HT1080 (cell line): ENCODE results near the gene FNDC5. TPM values are rescaled to one million over a fixed set of nuclear protein-coding genes. Genes with fewer than 3 reads are reported as not detected.
A peak's percentile ranks its signal among the peaks of the same experiment; 100 is the strongest.

ENCODE experiments used
- DNase-seq: peaks from one replicate; pipeline ENCODE4 v3.0.0-alpha.2; 2015; ENCODE audit warnings: low read depth
- total RNA-seq: library from RNA; depleted of rRNA; stranded (reverse); fragments of >200 nt; shearing (Covaris generic); gene quantifications from 2 replicates; pipeline ENCODE4 v1.2.3, GENCODE V29; 2014

The FNDC5 gene
- total RNA-seq, 1 experiment from 2014 or later, result 1.4 TPM

- DNase-seq, result no peak
These were observed 3.6 kb downstream of the FNDC5 start for GRCh38 chr1:32867151-32867550.

DNA sequence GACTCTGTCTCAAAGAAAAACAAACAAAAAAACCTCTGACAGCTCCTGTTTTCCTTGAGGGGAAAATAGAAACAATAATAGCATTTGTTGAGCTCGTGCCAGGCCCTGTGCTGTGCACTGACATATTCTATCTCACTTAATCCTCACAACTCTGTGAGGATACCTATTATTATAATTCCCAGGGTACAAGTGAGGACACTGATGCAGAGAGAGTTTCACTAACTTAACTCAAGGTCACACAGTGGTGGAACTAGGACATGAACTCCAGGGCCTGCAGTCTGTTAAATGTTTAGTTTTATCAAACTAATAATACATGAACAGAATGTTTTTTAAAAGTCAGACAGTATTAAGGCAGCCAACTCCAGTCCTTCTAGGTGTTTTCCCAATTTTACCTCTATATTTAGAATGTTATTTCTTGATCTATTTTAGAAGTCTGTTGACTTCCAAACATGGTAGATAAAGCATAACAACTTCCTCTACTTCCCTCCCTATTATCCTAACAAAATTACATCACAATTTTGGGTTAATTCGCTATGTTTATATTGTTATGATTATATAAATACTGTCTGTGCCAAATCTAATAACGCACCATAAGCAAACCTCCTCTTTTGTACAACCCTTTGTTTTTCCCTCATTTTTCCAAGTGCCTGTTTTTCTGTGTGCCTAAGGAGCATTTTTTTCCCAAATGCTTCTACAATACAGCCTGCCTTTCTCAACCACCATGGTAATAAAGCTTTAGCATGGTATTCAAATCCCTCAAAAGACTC is 4.9 kb downstream of the FNDC5 start:
- no peak for DNase-seq

DNA sequence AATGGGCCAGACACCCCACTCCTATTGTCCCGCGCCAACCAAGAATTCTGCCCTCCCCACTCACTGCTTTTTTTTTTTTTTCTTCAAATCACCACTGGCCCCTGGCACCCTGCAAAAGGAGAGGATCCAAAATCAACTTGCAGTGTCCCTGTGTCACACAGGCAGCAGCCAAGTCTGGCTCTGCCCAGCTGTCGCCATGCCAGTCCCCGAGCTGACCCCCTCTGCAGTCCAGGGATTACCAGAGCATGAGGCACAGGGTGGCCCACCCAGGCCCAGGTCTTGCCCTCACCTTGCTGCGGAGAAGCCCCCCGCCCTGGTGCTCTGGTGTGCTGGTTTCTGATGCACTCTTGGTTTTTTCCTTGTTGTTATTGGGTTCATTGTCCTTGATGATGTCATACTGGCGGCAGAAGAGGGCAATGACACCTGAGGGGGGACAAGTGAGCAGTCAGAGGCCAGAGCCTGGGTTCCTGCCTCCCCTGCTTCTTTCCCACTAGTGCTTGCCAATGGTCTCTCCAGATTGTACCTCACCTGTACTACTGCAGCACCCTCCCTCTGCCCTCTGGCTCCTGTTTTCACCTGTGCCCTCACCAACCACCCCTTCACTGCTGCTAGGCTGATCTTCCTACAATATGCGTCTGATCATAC is 6.2 kb downstream of the FNDC5 start:
- DNase-seq, result no peak

- DNase-seq, result no peak
These were observed 6.8 kb downstream of the FNDC5 start for GRCh38 chr1:32863881-32864245.

GRCh38 chr1:32863218-32863880 is 7.4 kb downstream of the FNDC5 start:
- DNase-seq, result no peak

DNA sequence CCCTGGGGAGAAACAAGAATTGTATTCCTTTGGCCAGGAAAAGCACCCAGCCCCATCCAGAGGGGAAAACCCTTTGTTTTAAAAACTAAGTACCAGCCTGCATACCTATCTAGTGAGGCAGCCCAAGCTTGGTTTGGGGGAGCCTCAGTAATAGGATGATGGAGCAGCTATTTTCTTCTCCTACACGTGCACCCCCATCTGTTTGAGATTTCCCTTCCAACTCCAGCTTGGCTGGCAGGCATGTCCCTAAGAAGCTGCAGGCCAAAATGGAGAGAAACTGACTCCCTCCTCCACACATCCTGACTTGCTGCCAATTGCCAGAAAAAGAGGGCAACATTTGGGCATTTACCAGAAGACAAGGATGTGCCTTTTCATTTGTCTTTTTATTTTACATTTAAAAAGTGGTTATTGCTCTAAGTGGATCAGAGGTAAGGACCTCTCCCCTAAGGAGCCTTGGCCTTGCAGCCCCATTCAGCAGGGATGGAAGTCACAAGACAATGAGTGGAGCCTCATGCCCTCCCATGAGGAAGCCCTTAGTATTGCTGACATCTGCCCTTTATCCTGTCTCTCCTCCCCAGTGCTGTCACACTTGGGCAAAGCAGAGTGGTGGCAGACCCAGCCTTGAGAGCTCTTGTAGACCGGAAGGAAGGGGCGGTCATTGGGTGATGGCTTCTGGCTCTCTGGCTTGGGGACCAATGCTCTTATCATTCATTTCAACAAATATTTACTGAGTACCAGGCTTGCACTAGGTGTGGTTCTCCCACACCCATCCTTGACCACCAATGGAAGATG is 8.6 kb downstream of the FNDC5 start:
- DNase-seq, result no peak

DNA sequence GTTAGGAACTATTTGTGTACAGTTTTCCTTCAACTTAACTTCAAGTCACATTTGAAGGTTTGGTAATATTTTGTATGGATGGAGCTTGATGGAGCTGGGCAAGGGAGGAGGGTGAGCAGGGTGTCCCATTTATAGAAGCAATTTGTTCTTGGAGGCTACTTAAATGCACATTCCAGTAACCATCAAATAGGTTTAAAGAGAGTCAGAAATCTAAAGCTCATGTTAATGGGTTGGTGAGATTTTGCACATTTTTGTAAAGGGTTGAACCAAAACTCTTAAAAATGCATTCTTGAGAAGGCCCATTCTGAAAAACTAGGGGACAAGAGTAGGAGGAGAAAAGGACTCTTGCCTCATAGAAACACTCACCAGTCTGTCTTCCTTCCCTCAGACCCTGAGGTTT is 10.1 kb downstream of the FNDC5 start:
- DNase-seq, result no peak

DNA sequence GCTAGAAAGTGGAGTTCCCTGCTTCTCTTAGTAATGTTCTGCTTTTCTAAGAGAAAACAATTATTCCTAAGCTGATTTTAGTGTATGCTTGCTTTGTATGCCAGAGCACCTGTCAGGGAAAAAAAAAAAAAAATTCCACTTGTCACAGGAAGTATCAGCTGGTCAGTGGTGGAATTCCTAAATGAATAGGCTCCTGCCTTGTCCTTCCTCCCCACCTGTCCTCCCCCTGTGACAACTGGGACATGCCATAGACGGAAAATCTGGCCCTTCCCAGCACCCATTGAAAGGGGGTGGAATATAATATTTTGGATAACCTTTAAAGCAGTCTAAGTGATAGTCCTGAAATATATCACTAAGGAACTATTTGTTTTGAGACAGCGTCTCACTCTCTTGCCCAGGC is 10.8 kb downstream of the FNDC5 start:
- DNase-seq, result no peak

GRCh38 chr1:32858791-32859190 is 11.9 kb downstream of the FNDC5 start:
- DNase-seq, result no peak

DNA sequence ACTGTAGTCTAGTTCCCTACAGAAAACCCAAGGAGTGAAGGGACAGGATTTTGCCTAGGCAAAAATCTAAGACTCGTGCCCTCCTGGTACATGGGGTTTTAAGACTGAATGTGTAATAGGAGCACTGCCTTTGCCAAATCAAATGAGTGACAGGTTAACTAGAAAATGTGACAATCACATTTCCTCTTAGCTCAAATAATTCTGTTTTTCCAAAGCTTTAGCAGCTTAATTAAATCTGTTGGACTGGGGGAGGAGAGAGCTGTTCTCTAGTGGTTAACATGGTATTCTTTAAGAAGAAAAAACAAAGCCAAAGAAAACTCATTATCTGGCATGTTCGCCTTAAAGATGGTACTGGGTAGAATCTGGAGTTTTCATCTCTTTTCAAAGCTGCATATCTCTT is 12.6 kb downstream of the FNDC5 start:
- no peak for DNase-seq

GRCh38 chr1:32855861-32856617 is 14.7 kb downstream of the FNDC5 start:
- DNase-seq, result no peak

DNA sequence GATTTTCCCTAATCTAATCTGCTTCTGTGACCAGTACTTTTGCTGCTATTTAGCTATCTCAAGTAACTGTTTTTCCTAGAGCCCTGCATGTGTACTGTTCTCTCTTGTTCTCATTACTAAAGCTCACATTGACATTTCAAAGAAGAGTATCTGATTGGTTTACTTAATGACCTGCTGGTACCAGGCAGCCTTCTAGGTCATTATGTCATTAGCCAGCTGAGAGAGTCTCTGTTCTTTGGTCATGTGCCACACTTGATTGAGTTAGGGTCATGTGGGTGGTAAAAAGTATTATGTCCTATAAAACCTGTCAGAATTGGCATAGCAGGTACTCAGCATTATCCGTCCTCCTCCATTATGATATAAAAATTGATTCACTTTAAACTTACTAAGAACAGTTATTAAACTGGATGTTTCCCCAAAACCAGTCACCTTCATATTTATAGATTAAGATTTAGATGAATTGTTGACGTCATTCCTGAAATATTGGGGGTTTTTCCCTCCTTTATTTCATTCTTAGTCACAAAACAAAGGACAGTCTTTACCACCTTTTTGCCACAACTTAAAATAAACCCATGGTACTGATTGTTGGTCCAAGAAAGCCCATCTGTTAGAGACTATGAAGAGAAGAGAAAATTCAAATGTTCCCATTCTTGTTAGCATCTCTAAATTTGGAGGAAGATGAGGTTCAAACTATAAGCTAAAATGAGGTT is 22.2 kb downstream of the FNDC5 start:
- DNase-seq, result no peak

DNA sequence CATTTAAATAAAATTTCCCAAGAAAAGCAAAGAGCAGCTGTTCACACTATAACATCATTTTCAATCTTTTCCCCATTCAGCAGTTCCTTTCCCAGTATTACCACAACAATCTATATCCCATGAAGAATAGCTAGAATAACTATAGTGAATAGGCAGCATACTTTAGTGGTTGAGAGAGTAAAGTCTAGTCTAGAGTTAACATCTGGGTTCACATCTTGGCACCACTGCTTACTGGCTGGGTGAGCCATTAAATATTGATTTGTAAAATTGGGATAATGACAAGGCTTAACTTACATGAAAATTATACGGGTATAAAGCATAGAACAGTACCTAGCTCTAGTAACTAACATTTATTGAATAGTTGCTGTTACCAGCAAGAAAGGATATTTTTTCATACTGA is 38.8 kb downstream of the FNDC5 start:
- no peak for DNase-seq

DNA sequence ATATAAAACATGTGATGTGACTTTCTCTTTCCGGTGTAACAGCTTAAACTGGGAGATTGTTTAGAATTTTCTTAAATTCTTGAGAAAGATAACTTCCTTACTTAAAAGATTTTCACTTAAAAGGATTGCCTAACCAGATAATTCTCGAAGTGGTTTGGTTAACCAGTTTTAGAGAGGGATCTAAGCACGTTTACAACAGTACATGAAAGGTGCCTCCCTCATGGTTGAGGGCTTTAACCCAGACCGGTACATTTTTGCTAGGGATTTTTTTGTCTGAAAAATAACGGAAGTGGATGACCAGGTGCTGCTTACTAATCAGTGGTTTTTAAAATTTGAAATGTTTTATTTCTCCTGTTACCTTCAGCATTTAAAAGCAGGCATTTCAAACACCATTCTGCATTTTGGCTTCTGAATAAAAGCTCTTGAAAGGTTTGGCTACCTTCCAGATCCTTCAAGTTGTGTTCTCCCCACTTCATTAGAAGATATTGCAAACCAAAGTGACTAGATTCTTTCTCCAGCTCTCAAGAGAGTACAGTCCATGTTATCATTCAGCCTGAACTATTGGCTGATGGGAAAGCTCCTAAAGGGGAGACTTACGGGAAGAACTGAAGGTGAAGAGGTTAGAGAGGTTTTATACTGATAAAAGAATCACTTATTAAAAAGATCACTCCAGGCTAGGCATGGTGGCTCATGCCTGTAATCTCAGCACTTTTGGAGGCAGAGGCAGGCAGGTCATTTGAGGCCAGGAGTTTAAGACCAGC is 40.4 kb downstream of the FNDC5 start:
- DNase-seq, result no peak

DNA sequence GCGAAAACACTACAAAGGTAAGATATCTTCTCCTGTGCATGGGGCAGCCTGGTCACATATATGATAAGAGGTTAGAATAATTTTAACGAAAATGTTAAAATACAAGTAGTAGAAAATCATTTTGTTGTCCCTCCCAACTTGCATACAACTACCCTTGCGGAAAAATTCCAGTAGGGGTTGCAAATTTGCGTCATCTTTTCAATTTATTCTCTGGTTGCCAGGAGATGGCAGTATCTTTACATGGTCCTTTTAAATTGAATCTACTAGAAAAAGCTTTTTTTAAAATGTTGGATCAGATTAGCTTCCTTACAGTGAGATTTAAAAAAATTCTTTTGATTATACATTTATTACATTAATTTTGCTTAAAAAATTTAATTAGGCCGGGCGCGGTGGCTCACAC is 42.4 kb downstream of the FNDC5 start:
- DNase-seq, result peak; percentile 21

- no peak for DNase-seq
These were observed 45.5 kb downstream of the FNDC5 start for GRCh38 chr1:32825181-32825580.

- DNase-seq, result no peak
These were observed 51.7 kb downstream of the FNDC5 start for GRCh38 chr1:32818804-32819541.

DNA sequence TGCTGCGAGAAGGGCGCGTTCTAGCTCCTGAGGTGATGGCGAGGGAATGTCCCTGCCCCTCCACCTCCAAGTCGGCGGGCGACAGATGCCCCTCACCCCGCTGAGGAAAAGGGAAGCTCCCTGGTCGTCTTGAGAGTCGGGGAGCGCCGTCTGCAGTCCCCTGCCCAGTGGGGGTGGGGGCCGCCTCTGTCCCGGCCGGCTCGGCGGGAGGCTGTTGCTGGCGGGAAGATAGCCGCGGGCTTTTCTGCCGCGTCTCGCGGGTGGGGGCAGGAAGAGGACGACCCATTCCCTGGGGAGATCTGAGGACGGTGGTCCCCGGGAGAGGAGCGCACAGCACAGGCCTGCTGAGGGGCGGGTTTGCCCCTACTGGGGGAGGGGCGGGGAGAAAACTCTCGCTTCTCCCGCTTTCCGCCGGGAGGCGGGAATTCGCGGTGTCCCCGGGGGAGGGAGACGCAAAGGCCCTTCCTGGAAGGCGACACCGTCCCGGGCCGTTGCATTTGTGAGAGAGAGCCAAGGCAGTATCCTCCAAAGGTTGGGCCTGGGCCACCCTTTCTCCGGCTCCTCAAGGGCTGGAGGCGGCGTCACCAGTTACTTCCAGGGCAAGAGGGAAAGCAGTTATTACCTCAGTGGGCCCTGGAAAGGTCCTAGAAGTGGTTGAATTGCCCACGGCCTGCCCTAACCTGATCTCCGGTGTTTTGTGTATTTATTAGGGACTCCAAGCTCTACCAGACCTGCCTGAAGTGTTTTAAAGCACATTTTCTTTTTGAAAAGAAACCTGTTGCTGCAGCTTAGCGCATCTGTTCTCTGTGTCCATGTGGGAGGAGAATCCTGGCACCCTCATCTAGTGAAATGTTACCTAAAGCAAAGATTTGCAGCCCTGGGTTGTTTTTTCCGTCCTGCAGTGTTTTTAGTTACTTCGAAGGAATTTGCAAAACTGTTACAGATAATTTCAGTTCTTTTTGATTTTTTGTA is 52.6 kb downstream of the FNDC5 start:
- peak; percentile 65 for DNase-seq
